GM10248 (cell line): ENCODE measurements around the gene MVP.
"Not testable (repeated sequence)": the region's sequence is repeated elsewhere in the genome, so short reads cannot be mapped to it uniquely, and the experiment has no call there.

Source experiments
- CTCF ChIA-PET: fragments of 300-600 bp; sonication (Branson Sonifier 250); formaldehyde crosslinking; extraction: SDS; loops from one replicate; lab custom pipeline; 2021; ENCODE audit warnings: antibody characterized with exemption; lab: Yijun Ruan, JAX
- POLR2A ChIA-PET: fragments of 350-650 bp; sonication (Branson Sonifier 250); formaldehyde crosslinking; extraction: SDS; loops from one replicate; lab custom pipeline; 2020; ENCODE audit warnings: antibody characterized with exemption; lab: Yijun Ruan, JAX
- DNase-seq: peaks from one replicate; pipeline ENCODE4 v3.0.0; 2012; ENCODE audit errors: extremely low spot score
- TF ChIP-seq, protein P1 (sequence below): IDR thresholded peaks from 2 replicates; pipeline ENCODE4 v1.5.1; 2012; ENCODE audit warnings: mild to moderate bottlenecking, low read depth; ENCODE audit errors: extremely low read depth, missing control alignments, control extremely low read depth

MVP gene

GRCh38 chr16:29881050-29881449 lies 60.8 kb downstream of the MVP start:
- CTCF ChIA-PET: interaction anchor here (2.5 kb wide), 1 partner anchor 33 kb away, joined by 10 read pairs; no protein-coding TSS in a partner anchor
- POLR2A ChIA-PET: no interaction called here
- DNase-seq: no peak
- TF ChIP-seq, protein P1, sequence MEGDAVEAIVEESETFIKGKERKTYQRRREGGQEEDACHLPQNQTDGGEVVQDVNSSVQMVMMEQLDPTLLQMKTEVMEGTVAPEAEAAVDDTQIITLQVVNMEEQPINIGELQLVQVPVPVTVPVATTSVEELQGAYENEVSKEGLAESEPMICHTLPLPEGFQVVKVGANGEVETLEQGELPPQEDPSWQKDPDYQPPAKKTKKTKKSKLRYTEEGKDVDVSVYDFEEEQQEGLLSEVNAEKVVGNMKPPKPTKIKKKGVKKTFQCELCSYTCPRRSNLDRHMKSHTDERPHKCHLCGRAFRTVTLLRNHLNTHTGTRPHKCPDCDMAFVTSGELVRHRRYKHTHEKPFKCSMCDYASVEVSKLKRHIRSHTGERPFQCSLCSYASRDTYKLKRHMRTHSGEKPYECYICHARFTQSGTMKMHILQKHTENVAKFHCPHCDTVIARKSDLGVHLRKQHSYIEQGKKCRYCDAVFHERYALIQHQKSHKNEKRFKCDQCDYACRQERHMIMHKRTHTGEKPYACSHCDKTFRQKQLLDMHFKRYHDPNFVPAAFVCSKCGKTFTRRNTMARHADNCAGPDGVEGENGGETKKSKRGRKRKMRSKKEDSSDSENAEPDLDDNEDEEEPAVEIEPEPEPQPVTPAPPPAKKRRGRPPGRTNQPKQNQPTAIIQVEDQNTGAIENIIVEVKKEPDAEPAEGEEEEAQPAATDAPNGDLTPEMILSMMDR: no peak

DNA sequence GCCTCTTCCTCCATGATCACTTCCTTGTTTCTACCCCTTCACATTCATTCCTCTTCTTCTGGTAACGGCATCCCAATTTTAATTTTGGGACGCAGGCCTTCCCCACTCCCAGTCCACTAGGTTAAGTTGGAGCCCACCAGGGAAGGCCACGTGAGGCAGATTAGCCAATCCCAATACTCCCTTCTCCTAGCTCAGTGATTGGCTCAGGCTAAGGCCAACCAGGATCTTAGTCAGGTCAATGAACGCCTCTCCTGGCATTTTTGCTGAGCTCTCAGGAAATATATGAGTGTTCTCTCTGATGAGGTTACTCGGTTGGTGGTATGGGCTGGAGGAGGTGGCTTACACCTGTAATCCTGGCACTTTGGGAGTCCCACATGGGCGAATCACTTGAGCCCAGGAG lies 63.7 kb downstream of the MVP start:
- TF ChIP-seq, protein P1: no peak
- DNase-seq: no peak
- ChIA-PET POLR2A (no interaction called here), CTCF (interaction anchor here (1.1 to 1.7 kb wide), 3 partner anchors 14 to 68 kb away, joined by 3 to 4 read pairs (median 3); partner anchors contain the start of gene PAGR1)

- CTCF ChIA-PET: interaction anchor here (0.6 kb wide), 1 partner anchor 41 kb away, joined by 3 read pairs; no protein-coding TSS in a partner anchor
- POLR2A ChIA-PET, DNase-seq: not testable (repeated sequence)
Observed at GRCh38 chr16:29889372-29889771, 69.1 kb downstream of the MVP start.

- no peak for DNase-seq
- CTCF ChIA-PET: interaction anchor here (1.3 to 1.4 kb wide), 2 partner anchors 9 to 28 kb away, joined by 3 read pairs; partner anchors contain the start of gene CDIPT
- TF ChIP-seq, protein P1: no peak
- POLR2A ChIA-PET: no interaction called here
Observed at GRCh38 chr16:29891525-29892457, 71.5 kb downstream of the MVP start.

DNA sequence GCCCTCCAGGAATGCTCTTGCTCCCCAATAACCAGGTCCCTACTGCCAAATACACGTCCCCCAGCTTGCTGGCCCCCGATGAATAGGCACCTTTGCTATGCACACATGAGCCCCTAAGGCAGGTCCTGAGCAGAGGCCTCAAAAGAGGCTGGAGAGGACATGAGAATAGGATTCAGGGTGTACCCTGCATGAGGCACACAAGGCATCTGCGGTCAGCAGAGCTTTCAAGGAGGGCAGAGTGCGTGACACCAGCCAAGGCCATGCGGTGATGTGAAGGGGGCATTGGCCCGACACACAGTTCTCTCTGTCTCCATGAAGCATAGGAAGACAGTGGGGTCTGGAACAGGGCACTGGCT lies 72.2 kb downstream of the MVP start:
- CTCF ChIA-PET: no interaction called here
- DNase-seq: no peak
- TF ChIP-seq, protein P1: no peak
- POLR2A ChIA-PET: no interaction called here

DNA sequence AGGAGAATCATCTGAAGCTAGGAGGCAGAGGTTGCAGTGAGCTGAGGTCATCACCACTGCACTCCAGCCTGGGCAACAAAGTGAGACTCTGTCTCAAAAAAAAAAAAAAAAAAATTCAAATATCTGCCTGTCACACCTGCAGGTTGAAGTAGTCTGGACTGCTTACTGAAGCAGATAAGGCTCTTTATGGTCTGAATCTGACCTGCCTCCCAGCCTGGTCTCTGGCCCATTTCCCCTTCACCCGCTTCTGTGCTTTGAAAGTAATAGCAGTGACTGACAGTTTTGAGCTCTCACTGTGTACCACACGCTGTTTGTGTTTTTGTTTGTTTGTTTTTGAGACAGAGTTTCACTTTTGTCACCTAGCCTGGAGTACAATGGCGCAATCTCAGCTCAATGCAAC lies 73.3 kb downstream of the MVP start:
- DNase-seq: no peak
- ChIA-PET CTCF (interaction anchor here (1.4 kb wide), 1 partner anchor 45 kb away, joined by 4 read pairs; no protein-coding TSS in a partner anchor), POLR2A (interaction anchor here (0.7 kb wide), 1 partner anchor 34 kb away, joined by 5 read pairs; no protein-coding TSS in a partner anchor)
- TF ChIP-seq, protein P1: no peak

DNA sequence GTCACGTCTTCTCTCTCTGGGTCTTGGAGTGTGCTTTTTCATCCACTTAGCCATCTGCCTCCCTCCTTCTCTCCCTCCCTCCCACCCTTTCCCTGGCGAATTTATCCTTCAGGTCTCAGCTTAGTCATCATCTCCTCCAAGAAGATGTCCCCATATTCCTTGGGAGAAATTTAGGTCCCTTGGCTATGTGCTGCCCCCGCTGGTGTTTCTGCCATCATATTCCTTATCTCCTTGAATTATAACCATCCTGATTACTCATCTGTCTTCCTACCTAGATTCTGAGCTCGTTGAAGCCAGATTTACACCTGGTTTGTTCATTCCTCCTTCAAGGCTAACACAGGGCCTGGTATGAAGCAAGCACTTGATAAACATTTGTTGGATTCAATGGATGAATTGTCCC lies 74.1 kb downstream of the MVP start:
- no peak for DNase-seq
- TF ChIP-seq, protein P1: no peak
- ChIA-PET CTCF (interaction anchor here (1.4 kb wide), 1 partner anchor 46 kb away, joined by 4 read pairs; no protein-coding TSS in a partner anchor), POLR2A (no interaction called here)
